Fibroblast of lung (primary cell): Measurements from ENCODE around the gene TIMM22.

Source experiments
- CTCF ChIP-seq, 2 donors: IDR thresholded peaks in 1 of 2; conservative IDR thresholded peaks in 1 of 2; 1 replicate in 1 of 2; 2 replicates in 1 of 2; pipeline ENCODE4 v1.5.1; 2011 to 2012; ENCODE audit warnings: low read length in 2 of 2, control low read depth in 1 of 2, inconsistent platforms in 1 of 2, low read depth in 1 of 2, mild to moderate bottlenecking in 1 of 2
- EZH2 ChIP-seq: IDR thresholded peaks from 2 replicates; pipeline ENCODE4 v1.5.1; 2012; ENCODE audit warnings: low read length, control low read depth, mild to moderate bottlenecking; ENCODE audit errors: missing control alignments

DNA sequence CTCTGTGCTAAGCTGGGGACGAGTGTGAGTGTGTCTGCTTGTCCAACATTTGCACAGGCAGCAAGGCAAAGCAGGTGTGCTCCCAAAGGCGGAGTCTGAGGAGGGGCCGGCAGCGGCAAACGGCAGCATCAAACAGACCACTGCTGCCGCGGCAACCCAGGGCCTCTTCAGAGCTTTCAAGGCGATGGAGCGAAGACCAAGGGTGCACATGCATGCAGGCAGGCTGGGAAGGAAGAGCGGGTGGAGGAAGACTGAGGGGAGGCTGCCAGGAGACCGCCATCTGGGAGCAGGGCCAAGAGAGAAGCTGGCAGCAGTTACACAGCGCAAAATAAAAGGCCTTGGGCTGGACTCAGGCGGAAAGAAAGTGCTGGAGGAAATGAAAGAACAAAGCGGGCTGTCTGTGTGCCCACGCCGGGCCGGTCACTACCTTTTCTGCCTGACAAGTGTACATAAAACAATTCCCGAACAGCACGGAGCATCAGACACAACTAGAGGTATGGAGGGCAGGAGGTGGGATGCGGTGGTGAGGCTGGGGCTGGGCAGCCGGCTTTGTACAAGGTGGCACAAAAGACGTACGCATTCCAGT is 8.5 kb downstream of the TIMM22 start:
- no peak for TF ChIP-seq CTCF (conservative IDR thresholded peaks at IDR 0.05 in 1 of 2, IDR thresholded peaks at IDR 0.05 in 1 of 2; ENCODE audit: low read depth in 1 of 2, low read length in 2 of 2)
- TF ChIP-seq EZH2: no peak
